ENCODE data around the gene NFATC3.

DNA sequence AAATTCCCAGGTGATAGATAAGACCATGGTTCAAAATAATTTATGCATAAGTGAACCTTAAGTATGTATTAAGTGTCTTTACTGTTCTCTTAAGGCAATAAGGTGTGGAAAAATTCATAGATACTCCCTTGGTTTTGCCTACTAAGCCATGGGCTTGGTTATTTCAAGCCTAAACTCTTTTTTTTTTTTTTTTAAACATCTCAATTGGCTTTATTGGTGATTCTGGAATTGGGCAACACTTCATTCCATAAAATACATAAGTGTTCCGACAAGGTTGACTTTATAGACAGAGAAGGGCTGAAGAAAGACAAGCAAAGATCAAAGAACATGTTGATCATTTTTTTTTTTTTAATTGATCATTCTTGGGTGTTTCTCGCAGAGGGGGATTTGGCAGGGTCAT is 77.2 kb downstream of the NFATC3 start:
- TF ChIP-seq, protein P1, sequence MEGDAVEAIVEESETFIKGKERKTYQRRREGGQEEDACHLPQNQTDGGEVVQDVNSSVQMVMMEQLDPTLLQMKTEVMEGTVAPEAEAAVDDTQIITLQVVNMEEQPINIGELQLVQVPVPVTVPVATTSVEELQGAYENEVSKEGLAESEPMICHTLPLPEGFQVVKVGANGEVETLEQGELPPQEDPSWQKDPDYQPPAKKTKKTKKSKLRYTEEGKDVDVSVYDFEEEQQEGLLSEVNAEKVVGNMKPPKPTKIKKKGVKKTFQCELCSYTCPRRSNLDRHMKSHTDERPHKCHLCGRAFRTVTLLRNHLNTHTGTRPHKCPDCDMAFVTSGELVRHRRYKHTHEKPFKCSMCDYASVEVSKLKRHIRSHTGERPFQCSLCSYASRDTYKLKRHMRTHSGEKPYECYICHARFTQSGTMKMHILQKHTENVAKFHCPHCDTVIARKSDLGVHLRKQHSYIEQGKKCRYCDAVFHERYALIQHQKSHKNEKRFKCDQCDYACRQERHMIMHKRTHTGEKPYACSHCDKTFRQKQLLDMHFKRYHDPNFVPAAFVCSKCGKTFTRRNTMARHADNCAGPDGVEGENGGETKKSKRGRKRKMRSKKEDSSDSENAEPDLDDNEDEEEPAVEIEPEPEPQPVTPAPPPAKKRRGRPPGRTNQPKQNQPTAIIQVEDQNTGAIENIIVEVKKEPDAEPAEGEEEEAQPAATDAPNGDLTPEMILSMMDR (IDR thresholded peaks at IDR 0.05) = no peak
- TF ChIP-seq POLR2A (IDR thresholded peaks at IDR 0.05) = no peak

Measured in body of pancreas (tissue), 4 donors.